Measurements from ENCODE around the gene EEFSEC.

DNA sequence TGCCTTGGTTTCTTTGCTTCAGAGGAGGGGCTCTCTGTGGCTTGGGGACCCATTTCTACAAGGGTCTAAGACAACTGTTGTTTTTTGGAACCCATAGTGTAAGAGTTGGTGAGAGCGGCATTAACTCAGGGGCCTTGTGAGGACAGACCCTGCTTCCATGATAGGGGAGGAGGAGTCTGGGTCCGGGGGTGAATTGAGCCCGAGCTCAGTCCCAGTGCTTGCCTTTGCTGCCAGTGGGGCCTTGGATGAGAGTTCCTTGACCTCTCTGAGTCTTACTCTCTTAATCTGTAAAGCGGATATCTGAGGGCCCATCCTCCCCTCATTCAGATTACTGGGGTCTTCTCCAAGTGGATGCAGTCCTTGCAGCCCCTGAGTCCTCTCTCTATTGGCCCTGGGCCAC lies 74.2 kb downstream of the EEFSEC start:
- TF ChIP-seq POLR2A (IDR thresholded peaks at IDR 0.05; ENCODE audit: low read depth, low read length) (no peak), POLR2AphosphoS5 (IDR thresholded peaks at IDR 0.05; ENCODE audit: low read depth, low read length) (no peak)

All from GM12892 (cell line).